DMS114 treated with DMSO at 0.1 percent for 48 hours (cell line): ENCODE data around the gene GXYLT2.
"Not testable (repeated sequence)": the region's sequence is repeated elsewhere in the genome, so short reads cannot be mapped to it uniquely, and the experiment has no call there.

Experiments used
- DNase-seq: peaks from one replicate; lab custom pipeline; 2025; ENCODE audit not compliant: unreplicated experiment; lab: John Stamatoyannopoulos, UW

Gene GXYLT2

GRCh38 chr3:72892081-72892775 is 4.4 kb downstream of the GXYLT2 start:
- no peak for DNase-seq

- DNase-seq = no peak
Observed at GRCh38 chr3:72892870-72893269, 5.0 kb downstream of the GXYLT2 start.

- no peak for DNase-seq
Observed at GRCh38 chr3:72894976-72895552, 7.2 kb downstream of the GXYLT2 start.

GRCh38 chr3:72896996-72897757 is 9.3 kb downstream of the GXYLT2 start:
- DNase-seq = no peak

GRCh38 chr3:72897758-72898007 is 9.8 kb downstream of the GXYLT2 start:
- no peak for DNase-seq

- DNase-seq = no peak
Observed at GRCh38 chr3:72899349-72899765, 11.5 kb downstream of the GXYLT2 start.

- no peak for DNase-seq
Observed at GRCh38 chr3:72900048-72900447, 12.2 kb downstream of the GXYLT2 start.

- no peak for DNase-seq
Observed at GRCh38 chr3:72901840-72902239, 14.0 kb downstream of the GXYLT2 start.

GRCh38 chr3:72903004-72903403 is 15.2 kb downstream of the GXYLT2 start:
- DNase-seq = no peak

GRCh38 chr3:72904163-72904562 is 16.3 kb downstream of the GXYLT2 start:
- DNase-seq = no peak

- DNase-seq = no peak
Observed at GRCh38 chr3:72906154-72906553, 18.3 kb downstream of the GXYLT2 start.

GRCh38 chr3:72907131-72907711 is 19.4 kb downstream of the GXYLT2 start:
- DNase-seq = no peak

- DNase-seq = no peak
Observed at GRCh38 chr3:72907731-72908620, 20.1 kb downstream of the GXYLT2 start.

- no peak for DNase-seq
Observed at GRCh38 chr3:72909591-72909990, 21.7 kb downstream of the GXYLT2 start.

- DNase-seq = no peak
Observed at GRCh38 chr3:72912532-72912931, 24.7 kb downstream of the GXYLT2 start.

GRCh38 chr3:72914383-72914782 is 26.5 kb downstream of the GXYLT2 start:
- DNase-seq = no peak

GRCh38 chr3:72916250-72916649 is 28.4 kb downstream of the GXYLT2 start:
- DNase-seq = no peak

GRCh38 chr3:72919520-72919919 is 31.7 kb downstream of the GXYLT2 start:
- DNase-seq = no peak

- no peak for DNase-seq
Observed at GRCh38 chr3:72924055-72924454, 36.2 kb downstream of the GXYLT2 start.

GRCh38 chr3:72928781-72929735 is 41.2 kb downstream of the GXYLT2 start:
- not testable (repeated sequence) for DNase-seq
